ENCODE data around the gene RRBP1. TPM values are rescaled to one million over a fixed set of nuclear protein-coding genes. Genes with fewer than 3 reads are reported as not detected.
"Not testable (repeated sequence)": the region's sequence is repeated elsewhere in the genome, so short reads cannot be mapped to it uniquely, and the experiment has no call there.

RRBP1 gene
- total RNA-seq, 2 donors from 2014 or later = 313 to 511 TPM

- intact Hi-C loops (cut with DNase I) = no loop called here
- Histone ChIP-seq H3K4me1 (peaks cover 58% of the 10 kb centered on the region), H3K27ac (peak overlapping the region; percentile 32 to 80 (median 72)), H3K36me3 (replicated peaks in 1 of 2; ENCODE audit: insufficient read depth in 1 of 2, low read depth in 2 of 2) (no peaks in the 10 kb centered on the region), H3K9me3 (no peaks in the 10 kb centered on the region), H3K27me3 (no peaks in the 10 kb centered on the region), H3K4me3 (no peak overlapping the region)
- DNase-seq (peak in 1 of 4 donors; percentile 6), ATAC-seq (no peak)
- TF ChIP-seq POLR2A (IDR thresholded peaks at IDR 0.05) = no peak
- no peak for TF ChIP-seq CTCF (IDR thresholded peaks at IDR 0.05)
- WGBS, 2 donors = 75 to 78% methylated on average over 12 of the region's 12 CpGs
These were observed 27.6 kb upstream of the RRBP1 start for GRCh38 chr20:17709361-17710293.

- H3K4me1 ChIP-seq = peaks cover 55% of the 10 kb centered on the region
- no peaks in the 10 kb centered on the region for H3K36me3 ChIP-seq (replicated peaks in 1 of 2; ENCODE audit: insufficient read depth in 1 of 2, low read depth in 2 of 2)
- TF ChIP-seq POLR2A (IDR thresholded peaks at IDR 0.05) (no peak), CTCF (IDR thresholded peaks at IDR 0.05) (no peak)
- DNase-seq (peak in 1 of 4 donors; percentile 4), ATAC-seq (no peak)
- no peaks in the 10 kb centered on the region for H3K27me3 ChIP-seq
- intact Hi-C loops (cut with DNase I) = no loop called here
- WGBS, 2 donors = 53 to 59% methylated on average over 7 of the region's 7 CpGs
- H3K27ac ChIP-seq = peak overlapping the region in 3 of 4 donors; percentile 68 to 80 (median 76)
- H3K9me3 ChIP-seq = no peaks in the 10 kb centered on the region
- no peak overlapping the region for H3K4me3 ChIP-seq
These were observed 26.8 kb upstream of the RRBP1 start for GRCh38 chr20:17708675-17709360.

GRCh38 chr20:17707951-17708350 is 25.9 kb upstream of the RRBP1 start:
- H3K36me3 ChIP-seq (replicated peaks in 1 of 2; ENCODE audit: insufficient read depth in 1 of 2, low read depth in 2 of 2); H3K27me3 ChIP-seq; H3K4me3 ChIP-seq; ATAC-seq; H3K9me3 ChIP-seq; intact Hi-C loops (cut with DNase I): not testable (repeated sequence)
- peak overlapping the region in 3 of 4 donors; percentile 9 to 68 (median 10) for H3K27ac ChIP-seq
- H3K4me1 ChIP-seq = peaks cover 60% of the 10 kb centered on the region
- DNase-seq = peak in 1 of 4 donors; percentile 3
- 70 to 77% methylated on average over 3 of the region's 3 CpGs for WGBS, 2 donors

- no peaks in the 10 kb centered on the region for H3K9me3 ChIP-seq
- ATAC-seq = no peak
- TF ChIP-seq POLR2A (IDR thresholded peaks at IDR 0.05) (no peak), CTCF (IDR thresholded peaks at IDR 0.05) (no peak)
- WGBS, 2 donors = 81 to 91% methylated on average over 3 of the region's 3 CpGs
- no peak overlapping the region for H3K27ac ChIP-seq
- no peaks in the 10 kb centered on the region for H3K27me3 ChIP-seq
- no peaks in the 10 kb centered on the region for H3K36me3 ChIP-seq (replicated peaks in 1 of 2; ENCODE audit: insufficient read depth in 1 of 2, low read depth in 2 of 2)
- peaks cover 60% of the 10 kb centered on the region for H3K4me1 ChIP-seq
- intact Hi-C loops (cut with DNase I) = no loop called here
- no peak overlapping the region for H3K4me3 ChIP-seq
- peak in 1 of 4 donors; percentile 1 for DNase-seq
These were observed 24.6 kb upstream of the RRBP1 start for GRCh38 chr20:17706632-17707031.

GRCh38 chr20:17705916-17706315 is 23.9 kb upstream of the RRBP1 start:
- Histone ChIP-seq H3K27me3 (no peaks in the 10 kb centered on the region), H3K4me3 (no peak overlapping the region), H3K36me3 (replicated peaks in 1 of 2; ENCODE audit: insufficient read depth in 1 of 2, low read depth in 2 of 2) (no peaks in the 10 kb centered on the region), H3K9me3 (no peaks in the 10 kb centered on the region), H3K27ac (peak overlapping the region in 1 of 4 donors; percentile 1), H3K4me1 (peaks cover 60% of the 10 kb centered on the region)
- ATAC-seq (no peak), DNase-seq (peak in 1 of 4 donors; percentile 2)
- no peak for TF ChIP-seq CTCF (IDR thresholded peaks at IDR 0.05)
- TF ChIP-seq POLR2A (IDR thresholded peaks at IDR 0.05) = no peak
- WGBS, 2 donors = 67 to 78% methylated on average over 4 of the region's 4 CpGs
- intact Hi-C loops (cut with DNase I) = no loop called here

Measured in body of pancreas (tissue), 4 donors.